GM21367 (cell line): ENCODE measurements around the gene ADAMTS17.
"Not testable (repeated sequence)": the region's sequence is repeated elsewhere in the genome, so short reads cannot be mapped to it uniquely, and the experiment has no call there.

Experiments used
- ATAC-seq: cut with Tn5 transposase; IDR thresholded peaks from one replicate; pipeline ENCODE4 v1.9.1; 2021; ENCODE audit not compliant: unreplicated experiment

Gene ADAMTS17

GRCh38 chr15:100340721-100341238, 995 bp downstream of the ADAMTS17 start:
- no peak for ATAC-seq

GRCh38 chr15:100339999-100340398, 1.8 kb downstream of the ADAMTS17 start:
- no peak for ATAC-seq

GRCh38 chr15:100339451-100339850, 2.3 kb downstream of the ADAMTS17 start:
- ATAC-seq: not testable (repeated sequence)

- ATAC-seq: no peak
These were observed 2.8 kb downstream of the ADAMTS17 start for GRCh38 chr15:100338971-100339444.

- ATAC-seq: no peak
These were observed 3.5 kb downstream of the ADAMTS17 start for GRCh38 chr15:100338247-100338646.

- no peak for ATAC-seq
These were observed 4.4 kb downstream of the ADAMTS17 start for GRCh38 chr15:100337096-100338044.

- no peak for ATAC-seq
These were observed 5.7 kb downstream of the ADAMTS17 start for GRCh38 chr15:100336061-100336460.

GRCh38 chr15:100335335-100335999, 6.3 kb downstream of the ADAMTS17 start:
- ATAC-seq: no peak

GRCh38 chr15:100334905-100335304, 6.9 kb downstream of the ADAMTS17 start:
- ATAC-seq: no peak

GRCh38 chr15:100334456-100334855, 7.3 kb downstream of the ADAMTS17 start:
- ATAC-seq: no peak

- ATAC-seq: no peak
These were observed 7.8 kb downstream of the ADAMTS17 start for GRCh38 chr15:100334015-100334414.

- no peak for ATAC-seq
These were observed 8.5 kb downstream of the ADAMTS17 start for GRCh38 chr15:100333236-100333635.

GRCh38 chr15:100332721-100333120, 9.1 kb downstream of the ADAMTS17 start:
- no peak for ATAC-seq

GRCh38 chr15:100332231-100332630, 9.5 kb downstream of the ADAMTS17 start:
- no peak for ATAC-seq

GRCh38 chr15:100330629-100331215, 11.1 kb downstream of the ADAMTS17 start:
- no peak for ATAC-seq

GRCh38 chr15:100330221-100330620, 11.6 kb downstream of the ADAMTS17 start:
- no peak for ATAC-seq

- ATAC-seq: no peak
These were observed 13.0 kb downstream of the ADAMTS17 start for GRCh38 chr15:100328796-100329195.

GRCh38 chr15:100318880-100319279, 22.9 kb downstream of the ADAMTS17 start:
- no peak for ATAC-seq

GRCh38 chr15:100314809-100315400, 26.9 kb downstream of the ADAMTS17 start:
- no peak for ATAC-seq

GRCh38 chr15:100311833-100312476, 29.8 kb downstream of the ADAMTS17 start:
- no peak for ATAC-seq
